Measurements from ENCODE around the gene PRR22.

PRR22 gene

GRCh38 chr19:5811117-5811516 lies 26.6 kb upstream of the PRR22 start:
- DNase-seq: no peak

GRCh38 chr19:5809469-5809868 lies 24.9 kb upstream of the PRR22 start:
- no peak for DNase-seq

GRCh38 chr19:5809053-5809452 lies 24.5 kb upstream of the PRR22 start:
- DNase-seq: no peak

GRCh38 chr19:5808120-5808816 lies 23.7 kb upstream of the PRR22 start:
- DNase-seq: no peak

- no peak for DNase-seq
These were observed 22.4 kb upstream of the PRR22 start for GRCh38 chr19:5806905-5807304.

GRCh38 chr19:5806133-5806489 lies 21.6 kb upstream of the PRR22 start:
- no peak for DNase-seq

- peak; percentile 28 to 64 (median 53) for DNase-seq
These were observed 21.1 kb upstream of the PRR22 start for GRCh38 chr19:5805462-5806132.

GRCh38 chr19:5804516-5805461 lies 20.2 kb upstream of the PRR22 start, which contains the start of gene NRTN:
NRTN (plus strand) TSS chr19:5805067; CDS start chr19:5824166, 19,099 bp downstream.
- DNase-seq: peak in 5 of 6 experiments; percentile 27 to 59 (median 51)

- peak; percentile 82 to 93 (median 90) for DNase-seq
These were observed 19.4 kb upstream of the PRR22 start for GRCh38 chr19:5803752-5804515.

- DNase-seq: no peak
These were observed 18.9 kb upstream of the PRR22 start for GRCh38 chr19:5803441-5803751.

- DNase-seq: peak in 1 of 6 experiments; percentile 13
These were observed 17.5 kb upstream of the PRR22 start for GRCh38 chr19:5801796-5802619.

- no peak for DNase-seq
These were observed 16.1 kb upstream of the PRR22 start for GRCh38 chr19:5800361-5801270.

- no peak for DNase-seq
These were observed 15.0 kb upstream of the PRR22 start for GRCh38 chr19:5799247-5800241.

GRCh38 chr19:5798244-5798643 lies 13.7 kb upstream of the PRR22 start:
- no peak for DNase-seq

- no peak for DNase-seq
These were observed 10.9 kb upstream of the PRR22 start for GRCh38 chr19:5795382-5795919.

- no peak for DNase-seq
These were observed 8.6 kb upstream of the PRR22 start for GRCh38 chr19:5793188-5793587.

- no peak for DNase-seq
These were observed 7.7 kb upstream of the PRR22 start for GRCh38 chr19:5792224-5792623.

GRCh38 chr19:5790559-5791520 lies 6.3 kb upstream of the PRR22 start, which contains the start of gene DUS3L:
DUS3L (minus strand) TSS chr19:5791163; CDS start chr19:5791141, 22 bp downstream.
- DNase-seq: peak; percentile 89 to 96 (median 95)
